Effector memory CD4-positive, alpha-beta T cell (primary cell): Measurements from ENCODE around the gene SPATA4.

ENCODE experiments used
- DNase-seq, 3 donors: peaks; one replicate each; pipeline ENCODE4 v3.0.0-alpha.2; 2020
- H3K27ac ChIP-seq: 2 replicates; pipeline ENCODE4 v1.7.0; 2013; ENCODE audit warnings: mild to moderate bottlenecking, low read length, moderate library complexity; ENCODE audit not compliant: insufficient read depth, poor library complexity, severe bottlenecking
- H3K27me3 ChIP-seq: replicated peaks from 2 replicates; pipeline ENCODE4 v1.7.0; 2013; ENCODE audit warnings: mild to moderate bottlenecking, low read length; ENCODE audit not compliant: insufficient read depth, control insufficient read depth, poor library complexity, severe bottlenecking
- H3K36me3 ChIP-seq: 2 replicates; pipeline ENCODE4 v1.7.0; 2013; ENCODE audit warnings: mild to moderate bottlenecking, low read length, moderate library complexity; ENCODE audit not compliant: control insufficient read depth, insufficient read depth
- H3K4me1 ChIP-seq: 2 replicates; pipeline ENCODE4 v1.7.0; 2013; ENCODE audit warnings: low read length, mild to moderate bottlenecking; ENCODE audit not compliant: control insufficient read depth, insufficient read depth, poor library complexity, severe bottlenecking
- H3K4me3 ChIP-seq: 2 replicates; pipeline ENCODE4 v1.7.0; 2013; ENCODE audit warnings: low read length, low read depth, mild to moderate bottlenecking; ENCODE audit not compliant: insufficient read depth, poor library complexity, severe bottlenecking
- H3K9me3 ChIP-seq: 2 replicates; pipeline ENCODE4 v1.7.0; 2013; ENCODE audit warnings: mild to moderate bottlenecking, low read length, moderate library complexity; ENCODE audit not compliant: control insufficient read depth

SPATA4 gene

DNA sequence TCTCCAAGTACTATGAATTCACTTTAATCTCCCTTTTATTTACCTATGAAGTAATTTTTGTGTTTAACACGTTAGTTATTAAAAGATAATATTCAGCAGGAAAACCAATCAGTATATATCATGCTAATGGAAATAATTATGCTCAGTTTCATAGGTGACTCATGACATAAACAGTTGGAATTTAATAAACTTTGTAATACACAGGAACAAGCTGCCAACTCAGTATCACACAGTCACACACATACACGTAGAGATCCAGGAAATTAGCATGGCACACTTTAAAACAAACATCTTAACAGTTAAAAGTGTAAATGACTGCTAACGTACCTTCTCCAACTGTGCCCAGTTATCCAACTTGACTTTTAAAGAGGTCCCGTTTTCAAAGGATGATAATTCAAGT, 2.3 kb downstream of the SPATA4 start:
- H3K4me3 ChIP-seq: no peak overlapping the region
- DNase-seq: no peak
- H3K27me3 ChIP-seq: no peaks in the 10 kb centered on the region
- no peaks in the 10 kb centered on the region for H3K36me3 ChIP-seq
- no peaks in the 10 kb centered on the region for H3K9me3 ChIP-seq
- no peak overlapping the region for H3K27ac ChIP-seq
- peaks cover 7% of the 10 kb centered on the region for H3K4me1 ChIP-seq

DNA sequence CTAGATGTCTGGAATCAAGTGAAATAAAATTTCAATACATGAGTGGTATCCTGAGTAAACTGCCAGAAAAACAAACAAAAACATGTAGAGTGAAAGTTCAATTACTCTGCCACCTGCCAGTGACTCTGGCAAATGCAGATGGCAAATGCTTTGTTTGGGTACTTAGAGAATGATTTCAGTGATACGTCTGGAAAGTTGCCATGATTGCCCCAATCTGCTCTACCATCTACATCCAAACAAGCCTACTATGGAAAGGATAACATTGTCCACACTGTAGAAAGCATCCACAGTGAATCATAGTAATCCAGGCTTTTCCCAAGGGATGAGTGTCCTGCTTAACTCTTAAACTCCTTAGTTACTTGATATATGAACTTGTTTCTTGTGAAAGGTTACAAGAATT, 3.4 kb downstream of the SPATA4 start:
- H3K27ac ChIP-seq: no peak overlapping the region
- H3K27me3 ChIP-seq: no peaks in the 10 kb centered on the region
- DNase-seq: no peak
- no peaks in the 10 kb centered on the region for H3K36me3 ChIP-seq
- H3K4me1 ChIP-seq: peaks cover 7% of the 10 kb centered on the region
- no peak overlapping the region for H3K4me3 ChIP-seq
- no peaks in the 10 kb centered on the region for H3K9me3 ChIP-seq

DNA sequence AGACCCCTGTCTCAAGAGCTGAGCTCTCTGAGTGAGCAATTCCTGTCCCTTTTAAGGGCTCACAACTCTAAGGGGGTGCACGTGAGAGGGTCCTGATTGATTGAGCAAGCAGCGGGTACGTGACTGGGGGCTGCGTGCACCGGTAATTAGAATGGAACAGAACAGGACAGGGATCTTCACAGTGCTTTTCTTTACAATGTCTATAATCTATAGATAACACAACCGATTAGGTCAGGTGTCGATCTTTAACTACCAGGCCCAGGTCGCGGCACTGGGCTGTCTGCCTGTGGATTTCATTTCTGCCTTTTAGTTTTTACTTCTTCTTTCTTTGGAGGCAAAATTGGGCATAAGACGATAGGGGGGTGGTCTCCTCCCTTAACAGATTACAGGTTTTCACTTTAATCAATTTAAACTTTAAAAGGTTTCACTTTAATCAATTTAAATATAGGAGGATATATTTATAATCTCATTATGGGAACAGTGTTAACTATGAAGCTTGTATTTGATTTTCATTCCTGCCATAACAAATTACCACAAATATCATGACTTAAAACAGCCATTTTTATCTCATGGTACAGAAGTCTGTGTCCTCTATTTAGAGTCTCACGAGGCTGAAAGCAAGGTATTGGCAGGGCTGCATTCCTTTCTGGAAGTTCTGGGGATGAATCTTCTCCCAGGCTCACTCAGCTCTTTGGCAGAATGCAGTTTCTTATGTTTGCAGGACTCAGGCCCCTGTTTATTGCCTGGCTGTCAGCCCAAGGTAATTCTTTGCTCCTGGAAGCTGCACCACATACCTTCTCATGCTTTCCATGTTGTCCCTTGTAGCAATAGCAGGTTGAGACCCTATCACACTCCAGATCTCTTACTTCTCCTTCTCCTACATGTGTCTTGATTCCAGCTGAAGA, 5.2 kb downstream of the SPATA4 start:
- H3K4me3 ChIP-seq: no peak overlapping the region
- H3K36me3 ChIP-seq: no peaks in the 10 kb centered on the region
- H3K4me1 ChIP-seq: peaks cover 6% of the 10 kb centered on the region
- no peak overlapping the region for H3K27ac ChIP-seq
- H3K27me3 ChIP-seq: no peaks in the 10 kb centered on the region
- no peaks in the 10 kb centered on the region for H3K9me3 ChIP-seq
- DNase-seq: no peak

DNA sequence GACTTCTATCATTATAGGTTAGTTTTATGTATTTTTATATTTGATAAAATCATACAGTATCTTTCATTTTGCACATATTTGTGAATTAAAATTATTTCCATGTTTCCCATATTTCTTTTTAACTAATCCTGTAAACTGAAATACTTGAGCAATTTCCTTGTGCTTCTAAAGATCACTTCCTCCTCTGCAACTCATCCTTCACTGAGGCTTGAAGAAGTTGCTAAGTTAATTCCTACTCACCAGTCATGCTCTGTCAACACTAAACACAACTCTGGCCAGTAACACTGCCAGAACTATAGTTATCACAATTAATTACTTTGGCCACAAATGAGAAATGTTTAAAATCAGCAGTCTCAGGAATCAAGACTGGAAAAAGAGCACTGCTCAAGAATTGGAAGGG, 6.7 kb downstream of the SPATA4 start:
- H3K4me3 ChIP-seq: no peak overlapping the region
- H3K36me3 ChIP-seq: no peaks in the 10 kb centered on the region
- DNase-seq: no peak
- no peaks in the 10 kb centered on the region for H3K4me1 ChIP-seq
- no peaks in the 10 kb centered on the region for H3K27me3 ChIP-seq
- no peak overlapping the region for H3K27ac ChIP-seq
- no peaks in the 10 kb centered on the region for H3K9me3 ChIP-seq

DNA sequence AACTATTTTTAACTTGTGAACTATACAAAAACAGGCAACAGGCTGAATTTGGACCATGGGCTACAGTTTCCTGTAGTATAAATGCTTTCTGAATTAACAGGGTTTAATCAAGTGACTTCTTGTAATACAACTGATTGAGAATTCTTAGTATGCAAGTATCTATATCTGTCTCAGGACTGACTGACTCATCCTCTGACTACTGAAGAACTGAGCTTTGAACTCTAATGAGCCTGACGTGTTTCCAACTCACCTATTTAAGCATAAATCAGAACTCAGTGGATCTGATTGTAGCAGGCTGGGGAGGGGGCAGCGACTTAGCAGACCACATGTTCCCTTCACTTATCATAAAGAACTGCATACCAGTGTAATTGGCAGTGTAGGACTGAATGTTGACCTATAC, 7.8 kb downstream of the SPATA4 start:
- Histone ChIP-seq H3K36me3 (no peaks in the 10 kb centered on the region), H3K4me3 (no peak overlapping the region), H3K9me3 (no peaks in the 10 kb centered on the region), H3K27me3 (no peaks in the 10 kb centered on the region), H3K4me1 (no peaks in the 10 kb centered on the region), H3K27ac (no peak overlapping the region)
- no peak for DNase-seq

DNA sequence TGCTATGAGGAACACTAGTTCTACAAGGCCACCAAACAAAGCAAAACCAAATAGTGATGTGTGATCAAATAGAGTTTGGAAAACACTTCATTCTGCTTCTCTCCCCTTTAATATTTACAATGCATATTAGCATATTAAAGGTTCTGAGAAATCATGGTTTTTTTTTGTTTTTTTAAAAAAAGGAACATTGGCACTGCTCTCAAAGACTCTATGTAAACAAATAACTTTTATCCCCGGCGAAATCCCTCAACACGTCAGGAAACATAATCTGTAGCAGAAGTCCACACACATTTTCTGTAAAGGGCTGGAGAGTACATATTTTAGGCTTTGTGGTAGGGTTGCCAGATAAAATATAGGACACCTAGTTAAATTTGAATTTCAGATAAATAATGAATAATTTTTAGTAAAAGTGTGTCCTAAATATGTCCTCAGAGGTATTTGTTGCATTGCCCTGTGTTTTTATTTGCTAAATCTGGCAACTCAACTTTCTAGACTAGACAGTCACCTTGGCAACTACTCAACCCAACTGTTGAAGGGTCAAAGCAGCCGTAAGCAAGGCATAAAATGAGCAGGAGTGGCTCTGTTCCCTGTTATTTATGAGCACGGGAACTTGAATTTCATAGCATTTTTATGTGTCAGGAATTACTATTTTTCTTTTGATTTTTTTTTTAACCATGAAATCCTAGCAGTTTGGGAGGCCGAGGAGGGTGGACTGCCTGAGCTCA, 8.6 kb downstream of the SPATA4 start:
- no peaks in the 10 kb centered on the region for H3K9me3 ChIP-seq
- H3K36me3 ChIP-seq: no peaks in the 10 kb centered on the region
- H3K4me1 ChIP-seq: no peaks in the 10 kb centered on the region
- no peak overlapping the region for H3K4me3 ChIP-seq
- DNase-seq: no peak
- H3K27ac ChIP-seq: no peak overlapping the region
- no peaks in the 10 kb centered on the region for H3K27me3 ChIP-seq

DNA sequence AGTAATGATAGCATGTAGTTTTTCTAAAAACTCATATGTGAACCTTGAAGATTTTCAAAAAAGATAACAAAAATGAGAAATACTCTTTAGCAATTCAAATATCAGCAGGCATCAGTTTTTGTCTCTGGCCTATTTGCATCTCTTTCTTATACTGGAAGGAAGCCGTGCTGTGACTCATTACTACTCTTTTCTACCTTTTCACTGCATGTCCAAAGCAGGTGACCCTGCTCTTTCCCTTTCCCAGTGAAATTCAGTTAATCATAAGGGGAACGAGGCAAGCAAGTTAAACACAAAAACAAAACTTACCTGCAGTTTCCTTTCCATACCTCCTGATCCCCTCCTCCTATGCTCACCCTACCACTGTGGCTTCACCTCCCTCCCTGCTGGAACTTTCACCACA, 9.3 kb downstream of the SPATA4 start:
- Histone ChIP-seq H3K27ac (no peak overlapping the region), H3K4me3 (no peak overlapping the region), H3K27me3 (no peaks in the 10 kb centered on the region), H3K9me3 (no peaks in the 10 kb centered on the region), H3K36me3 (no peaks in the 10 kb centered on the region), H3K4me1 (no peaks in the 10 kb centered on the region)
- no peak for DNase-seq

DNA sequence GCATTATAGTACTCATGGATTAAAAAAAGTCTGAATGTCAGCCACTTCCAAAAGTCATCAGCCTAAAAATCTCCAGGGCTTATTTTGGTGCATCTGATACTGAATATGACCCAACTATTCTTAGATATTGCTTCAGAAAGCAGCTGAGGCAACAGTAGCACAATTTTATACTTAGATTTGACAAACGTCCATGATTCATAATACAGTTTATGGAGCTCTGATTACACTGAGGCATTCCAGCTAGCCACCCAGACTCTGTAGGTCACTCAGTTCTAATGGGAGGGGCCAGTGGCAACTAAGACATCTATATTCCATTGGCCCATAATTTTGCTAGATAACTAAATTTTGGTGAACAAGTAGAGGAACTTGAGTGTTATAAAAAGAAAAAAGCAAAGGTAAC, 10.3 kb downstream of the SPATA4 start:
- no peak for DNase-seq
- Histone ChIP-seq H3K4me3 (no peak overlapping the region), H3K9me3 (no peaks in the 10 kb centered on the region), H3K27me3 (no peaks in the 10 kb centered on the region), H3K4me1 (no peaks in the 10 kb centered on the region), H3K36me3 (no peaks in the 10 kb centered on the region), H3K27ac (no peak overlapping the region)

DNA sequence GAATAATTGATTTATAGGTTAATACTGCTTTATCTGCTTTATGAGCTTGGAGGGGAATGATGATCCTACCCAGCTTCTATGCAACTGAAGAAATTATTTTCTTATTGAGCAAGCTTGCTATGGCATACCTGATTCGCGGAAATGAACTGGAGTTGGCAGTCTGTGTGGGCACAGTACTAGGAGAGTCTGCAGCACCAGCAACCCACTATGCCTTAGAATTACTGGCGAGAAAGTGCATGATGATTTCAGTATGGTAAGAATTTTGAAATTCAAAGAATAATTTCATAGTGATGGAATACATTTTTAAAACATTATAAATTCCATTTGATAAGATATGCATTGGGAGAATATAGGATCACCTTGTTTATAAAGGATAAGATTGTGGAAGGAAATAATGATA, 32.3 kb downstream of the SPATA4 start:
- Histone ChIP-seq H3K9me3 (no peaks in the 10 kb centered on the region), H3K4me1 (no peaks in the 10 kb centered on the region), H3K36me3 (no peaks in the 10 kb centered on the region), H3K4me3 (no peak overlapping the region), H3K27me3 (no peaks in the 10 kb centered on the region), H3K27ac (no peak overlapping the region)
- no peak for DNase-seq

DNA sequence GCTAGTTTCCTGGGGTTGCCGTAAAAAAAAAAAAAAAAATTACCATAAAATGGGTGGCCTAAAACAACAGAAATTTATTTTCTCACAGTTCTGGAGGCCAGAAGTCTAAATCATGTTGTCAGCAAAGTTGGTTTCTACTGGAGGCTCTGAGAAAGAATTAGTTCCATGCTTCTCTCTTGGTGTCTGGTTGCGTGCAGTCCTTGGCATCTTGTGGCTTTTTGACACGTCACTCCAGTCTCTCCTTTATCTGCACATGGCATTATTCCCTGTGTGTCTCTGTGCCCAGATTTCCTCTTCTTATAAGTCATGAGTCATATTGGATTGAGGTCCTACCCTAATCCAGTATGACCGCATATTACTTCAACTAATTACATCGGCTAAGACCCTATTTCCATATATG, 38.7 kb downstream of the SPATA4 start:
- no peaks in the 10 kb centered on the region for H3K9me3 ChIP-seq
- no peak overlapping the region for H3K27ac ChIP-seq
- no peaks in the 10 kb centered on the region for H3K27me3 ChIP-seq
- no peak for DNase-seq
- no peaks in the 10 kb centered on the region for H3K4me1 ChIP-seq
- no peak overlapping the region for H3K4me3 ChIP-seq
- H3K36me3 ChIP-seq: no peaks in the 10 kb centered on the region
